ENCODE results near the gene PRRG2. TPM values are rescaled to one million over a fixed set of nuclear protein-coding genes. Genes with fewer than 3 reads are reported as not detected.

The PRRG2 gene
- total and polyA plus RNA-seq, 2 experiments from 2014 or later, result 2.0 to 3.8 TPM

GRCh38 chr19:49556412-49557398 is 24.4 kb upstream of the PRRG2 start:
- H3K27ac Mint-ChIP-seq, result peak overlapping the region; percentile 93
- Histone ChIP-seq H3F3A (replicated peaks; ENCODE audit: low read depth) (peaks cover 38% of the 10 kb centered on the region), H2AFZ (peak overlapping the region; percentile 90; the same call in 1 of the 2 replicates), H3K4me1 (ENCODE audit: insufficient read depth) (peaks cover 17% of the 10 kb centered on the region; the same call in 1 of the 2 replicates), H3K4me3 (peak overlapping the region; percentile 87), H3K27ac (ENCODE audit: low read depth) (peak overlapping the region; percentile 88; the same call in 1 of the 2 replicates), H3K9me2 (ENCODE audit: insufficient read depth) (no peaks in the 10 kb centered on the region), H3K36me3 (ENCODE audit: insufficient read depth) (no peaks in the 10 kb centered on the region; the same call in 1 of the 2 replicates), H4K20me1 (replicated peaks; ENCODE audit: insufficient read depth) (no peaks in the 10 kb centered on the region), H3K27me3 (ENCODE audit: insufficient read depth) (no peaks in the 10 kb centered on the region), H3K4me2 (peak overlapping the region; percentile 94), H3K79me2 (replicated peaks; ENCODE audit: insufficient read depth) (no peaks in the 10 kb centered on the region; the same call in 1 of the 2 replicates)
- H3K27me3 Mint-ChIP-seq (ENCODE audit: insufficient read depth, low read depth, poor library complexity), result peaks cover 22% of the 10 kb centered on the region
- peaks cover 22% of the 10 kb centered on the region for H3K4me1 Mint-ChIP-seq
- TF ChIP-seq ZNF114 (CRISPR knock-in tag; IDR thresholded peaks at IDR 0.05) (no peak), CREB1 (CRISPR knock-in tag; IDR thresholded peaks at IDR 0.05; ENCODE audit: low read depth) (0 out of 2 replicates have a peak, but pooled peaks have one; percentile 7), JUNB (IDR thresholded peaks at IDR 0.05; ENCODE audit: unreplicated experiment) (no peak), POLR2AphosphoS5 (IDR thresholded peaks at IDR 0.05; ENCODE audit: low read depth) (peak; percentile 51; the same call in 1 of the 2 replicates)
- ATAC-seq (peak; percentile 82), DNase-seq (ENCODE audit: low spot score) (peak; percentile 94)
- peaks cover 47% of the 10 kb centered on the region for H3K36me3 Mint-ChIP-seq (ENCODE audit: low read depth)
- peak overlapping the region; percentile 80 for H3K4me3 Mint-ChIP-seq
- no peaks in the 10 kb centered on the region for H3K9me3 Mint-ChIP-seq

DNA sequence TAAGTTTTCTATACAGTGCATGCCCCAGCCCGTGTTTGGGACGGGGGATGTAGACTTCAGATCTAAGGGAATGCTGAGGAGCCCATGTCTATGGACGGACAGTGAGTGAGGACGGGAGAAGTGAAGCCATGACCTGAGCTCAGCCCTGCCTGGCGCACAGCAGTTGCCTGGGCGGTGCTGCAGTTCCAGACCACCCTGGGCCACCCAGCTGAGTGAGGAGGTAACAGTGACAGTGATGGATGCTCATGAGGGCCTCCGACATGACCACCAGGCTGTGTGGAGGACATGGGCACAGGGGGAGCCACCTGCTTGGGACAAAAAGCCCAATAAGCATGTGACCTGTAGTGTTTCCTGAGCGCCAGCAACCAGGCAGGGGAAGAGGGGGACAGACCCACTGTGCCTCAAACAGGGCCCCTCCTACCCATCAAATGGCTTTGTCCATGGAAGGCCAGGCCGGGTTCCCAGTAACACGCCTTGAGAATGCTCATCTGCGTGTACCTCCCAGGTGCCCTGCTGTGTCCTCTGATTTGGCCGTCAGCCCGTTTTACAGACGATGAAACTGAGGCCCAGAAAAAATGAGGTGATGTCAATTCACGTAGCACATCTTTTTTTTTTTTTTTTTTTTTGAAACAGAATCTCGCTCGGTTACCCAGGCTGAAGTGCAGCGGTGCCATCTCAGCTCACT is 23.3 kb upstream of the PRRG2 start:
- H3K4me2 ChIP-seq, result peak overlapping the region; percentile 94
- H3F3A ChIP-seq (replicated peaks; ENCODE audit: low read depth), result peaks cover 40% of the 10 kb centered on the region
- Mint-ChIP-seq H3K9me3 (no peaks in the 10 kb centered on the region), H3K27ac (no peak overlapping the region), H3K36me3 (ENCODE audit: low read depth) (peaks cover 47% of the 10 kb centered on the region), H3K27me3 (ENCODE audit: insufficient read depth, low read depth, poor library complexity) (peaks cover 22% of the 10 kb centered on the region), H3K4me1 (peaks cover 22% of the 10 kb centered on the region), H3K4me3 (peak overlapping the region; percentile 39; the same call in 2 of the 3 replicates)
- peaks cover 17% of the 10 kb centered on the region; the same call in 1 of the 2 replicates for H3K4me1 ChIP-seq (ENCODE audit: insufficient read depth)
- no peak for DNase-seq (ENCODE audit: low spot score)
- H4K20me1 ChIP-seq (replicated peaks; ENCODE audit: insufficient read depth), result no peaks in the 10 kb centered on the region; the same call in 1 of the 2 replicates
- no peak overlapping the region for H3K27ac ChIP-seq (ENCODE audit: low read depth)
- H3K4me3 ChIP-seq, result peak overlapping the region; percentile 87; the same call in 1 of the 2 replicates
- H2AFZ ChIP-seq, result no peak overlapping the region
- H3K9me2 ChIP-seq (ENCODE audit: insufficient read depth), result no peaks in the 10 kb centered on the region
- no peaks in the 10 kb centered on the region; the same call in 1 of the 2 replicates for H3K36me3 ChIP-seq (ENCODE audit: insufficient read depth)
- peaks cover 5% of the 10 kb centered on the region for H3K79me2 ChIP-seq (replicated peaks; ENCODE audit: insufficient read depth)
- ATAC-seq, result no peak
- H3K27me3 ChIP-seq (ENCODE audit: insufficient read depth), result no peaks in the 10 kb centered on the region
- TF ChIP-seq, protein P1, sequence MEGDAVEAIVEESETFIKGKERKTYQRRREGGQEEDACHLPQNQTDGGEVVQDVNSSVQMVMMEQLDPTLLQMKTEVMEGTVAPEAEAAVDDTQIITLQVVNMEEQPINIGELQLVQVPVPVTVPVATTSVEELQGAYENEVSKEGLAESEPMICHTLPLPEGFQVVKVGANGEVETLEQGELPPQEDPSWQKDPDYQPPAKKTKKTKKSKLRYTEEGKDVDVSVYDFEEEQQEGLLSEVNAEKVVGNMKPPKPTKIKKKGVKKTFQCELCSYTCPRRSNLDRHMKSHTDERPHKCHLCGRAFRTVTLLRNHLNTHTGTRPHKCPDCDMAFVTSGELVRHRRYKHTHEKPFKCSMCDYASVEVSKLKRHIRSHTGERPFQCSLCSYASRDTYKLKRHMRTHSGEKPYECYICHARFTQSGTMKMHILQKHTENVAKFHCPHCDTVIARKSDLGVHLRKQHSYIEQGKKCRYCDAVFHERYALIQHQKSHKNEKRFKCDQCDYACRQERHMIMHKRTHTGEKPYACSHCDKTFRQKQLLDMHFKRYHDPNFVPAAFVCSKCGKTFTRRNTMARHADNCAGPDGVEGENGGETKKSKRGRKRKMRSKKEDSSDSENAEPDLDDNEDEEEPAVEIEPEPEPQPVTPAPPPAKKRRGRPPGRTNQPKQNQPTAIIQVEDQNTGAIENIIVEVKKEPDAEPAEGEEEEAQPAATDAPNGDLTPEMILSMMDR (conservative IDR thresholded peaks at IDR 0.05; ENCODE audit: low read depth in 2 of 2), result no peak
- TF ChIP-seq NANOG (IDR thresholded peaks at IDR 0.05; ENCODE audit: borderline replicate concordance) (no peak), STAT1 (IDR thresholded peaks at IDR 0.05; ENCODE audit: unreplicated experiment) (no peak), JUNB (IDR thresholded peaks at IDR 0.05; ENCODE audit: unreplicated experiment) (no peak), EZH2phosphoT487 (IDR thresholded peaks at IDR 0.05; ENCODE audit: unreplicated experiment) (no peak), ZNF114 (CRISPR knock-in tag; IDR thresholded peaks at IDR 0.05) (no peak), EZH2 (IDR thresholded peaks at IDR 0.05; ENCODE audit: low read depth, unreplicated experiment) (no peak), CREB1 (CRISPR knock-in tag; IDR thresholded peaks at IDR 0.05; ENCODE audit: low read depth) (no peak), ETS1 (IDR thresholded peaks at IDR 0.05) (no peak), POLR2AphosphoS5 (IDR thresholded peaks at IDR 0.05; ENCODE audit: low read depth) (no peak)
- TF ChIP-seq, protein P2, sequence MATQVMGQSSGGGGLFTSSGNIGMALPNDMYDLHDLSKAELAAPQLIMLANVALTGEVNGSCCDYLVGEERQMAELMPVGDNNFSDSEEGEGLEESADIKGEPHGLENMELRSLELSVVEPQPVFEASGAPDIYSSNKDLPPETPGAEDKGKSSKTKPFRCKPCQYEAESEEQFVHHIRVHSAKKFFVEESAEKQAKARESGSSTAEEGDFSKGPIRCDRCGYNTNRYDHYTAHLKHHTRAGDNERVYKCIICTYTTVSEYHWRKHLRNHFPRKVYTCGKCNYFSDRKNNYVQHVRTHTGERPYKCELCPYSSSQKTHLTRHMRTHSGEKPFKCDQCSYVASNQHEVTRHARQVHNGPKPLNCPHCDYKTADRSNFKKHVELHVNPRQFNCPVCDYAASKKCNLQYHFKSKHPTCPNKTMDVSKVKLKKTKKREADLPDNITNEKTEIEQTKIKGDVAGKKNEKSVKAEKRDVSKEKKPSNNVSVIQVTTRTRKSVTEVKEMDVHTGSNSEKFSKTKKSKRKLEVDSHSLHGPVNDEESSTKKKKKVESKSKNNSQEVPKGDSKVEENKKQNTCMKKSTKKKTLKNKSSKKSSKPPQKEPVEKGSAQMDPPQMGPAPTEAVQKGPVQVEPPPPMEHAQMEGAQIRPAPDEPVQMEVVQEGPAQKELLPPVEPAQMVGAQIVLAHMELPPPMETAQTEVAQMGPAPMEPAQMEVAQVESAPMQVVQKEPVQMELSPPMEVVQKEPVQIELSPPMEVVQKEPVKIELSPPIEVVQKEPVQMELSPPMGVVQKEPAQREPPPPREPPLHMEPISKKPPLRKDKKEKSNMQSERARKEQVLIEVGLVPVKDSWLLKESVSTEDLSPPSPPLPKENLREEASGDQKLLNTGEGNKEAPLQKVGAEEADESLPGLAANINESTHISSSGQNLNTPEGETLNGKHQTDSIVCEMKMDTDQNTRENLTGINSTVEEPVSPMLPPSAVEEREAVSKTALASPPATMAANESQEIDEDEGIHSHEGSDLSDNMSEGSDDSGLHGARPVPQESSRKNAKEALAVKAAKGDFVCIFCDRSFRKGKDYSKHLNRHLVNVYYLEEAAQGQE (IDR thresholded peaks at IDR 0.05; ENCODE audit: unreplicated experiment), result no peak
